Muscle of leg (tissue), 11 donors: Measurements from ENCODE around the gene CNNM2. TPM values are rescaled to one million over a fixed set of nuclear protein-coding genes. Genes with fewer than 3 reads are reported as not detected.

Source experiments
- DNase-seq: peaks from one replicate; pipeline ENCODE4 v3.0.0; 2013
- H3K27ac ChIP-seq: one replicate; pipeline ENCODE4 v1.5.1; 2013; ENCODE audit warnings: mild to moderate bottlenecking, low read length, control low read depth
- H3K27me3 ChIP-seq: one replicate; pipeline ENCODE4 v1.6.1; 2013; ENCODE audit warnings: low read length; ENCODE audit not compliant: control insufficient read depth, insufficient read depth
- H3K36me3 ChIP-seq: one replicate; pipeline ENCODE4 v1.6.1; 2013; ENCODE audit warnings: low read length; ENCODE audit not compliant: control insufficient read depth, insufficient read depth
- H3K4me1 ChIP-seq: one replicate; pipeline ENCODE4 v1.6.1; 2013; ENCODE audit warnings: low read length; ENCODE audit not compliant: control insufficient read depth, insufficient read depth
- H3K4me3 ChIP-seq: one replicate; pipeline ENCODE4 v1.5.1; 2013; ENCODE audit warnings: low read length, control low read depth
- H3K9me3 ChIP-seq: replicated peaks from 2 replicates; pipeline ENCODE4 v1.6.1; 2013; ENCODE audit warnings: low read depth, low read length; ENCODE audit not compliant: control insufficient read depth
- WGBS: methylation state at CpG from one replicate; pipeline ENCODE4 v1.1.5; 2013; ENCODE audit warnings: missing lambda C conversion rate; ENCODE audit not compliant: insufficient coverage; 5-methylcytosine and 5-hydroxymethylcytosine counted together
- polyA plus RNA-seq, 8 donors: library from polyadenylated mRNA; unstranded; fragments of 120-200 nt; gene quantifications; one replicate each; pipeline versions ENCODE4 v1.2.1 to v1.2.3, GENCODE V29; 2013; ENCODE audit warnings: inconsistent platforms in 1 of 8, low replicate concordance in 1 of 8; ENCODE audit not compliant: insufficient read length in 8 of 8, insufficient read depth in 1 of 8
- total RNA-seq: library from RNA; stranded (reverse); fragments of 120-200 nt; gene quantifications from one replicate; pipeline ENCODE4 v1.2.4, GENCODE V29; 2013

The CNNM2 gene
- total and polyA plus RNA-seq, 9 donors = 2.0 to 4.2 (median 3.5) TPM

DNA sequence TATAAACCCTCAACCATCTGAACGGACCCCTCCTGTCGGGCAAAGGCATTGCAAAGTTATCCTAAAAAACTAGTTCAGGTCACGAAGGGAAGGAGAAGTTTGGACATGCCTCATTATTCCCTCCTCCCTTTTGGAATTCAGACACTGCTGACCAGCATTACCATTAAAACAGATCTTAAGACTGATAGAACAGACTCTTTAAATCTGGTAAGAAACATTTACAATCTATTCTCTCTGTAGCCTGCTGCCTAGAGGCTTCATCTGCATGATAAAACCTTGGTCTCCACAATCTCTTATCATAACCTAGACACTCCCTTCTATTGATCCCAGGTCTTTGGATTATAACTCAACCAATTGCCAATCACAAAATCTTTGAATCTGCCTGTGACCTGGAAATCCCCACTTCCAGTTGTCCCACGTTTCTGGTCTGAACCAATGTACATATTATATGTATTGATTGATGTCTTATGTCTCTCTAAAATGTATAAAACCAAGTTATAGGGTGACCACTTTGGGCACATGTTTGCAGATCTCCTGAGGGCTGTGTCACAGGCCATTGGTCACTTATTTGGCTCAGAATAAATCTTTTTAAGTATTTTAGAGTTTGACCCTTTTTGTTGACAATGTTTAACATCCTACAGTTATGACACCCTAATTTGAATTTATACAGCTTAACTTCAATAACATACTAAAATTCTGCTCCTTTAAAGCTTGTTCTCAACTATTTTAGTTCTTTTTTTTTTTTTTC, 23.5 kb upstream of the CNNM2 start:
- Histone ChIP-seq H3K27ac (no peak overlapping the region), H3K36me3 (peaks cover 6% of the 10 kb centered on the region), H3K4me1 (no peaks in the 10 kb centered on the region), H3K9me3 (no peaks in the 10 kb centered on the region), H3K27me3 (no peaks in the 10 kb centered on the region), H3K4me3 (no peak overlapping the region)
- 86% methylated on average over 2 of the region's 4 CpGs for WGBS
- no peak for DNase-seq

DNA sequence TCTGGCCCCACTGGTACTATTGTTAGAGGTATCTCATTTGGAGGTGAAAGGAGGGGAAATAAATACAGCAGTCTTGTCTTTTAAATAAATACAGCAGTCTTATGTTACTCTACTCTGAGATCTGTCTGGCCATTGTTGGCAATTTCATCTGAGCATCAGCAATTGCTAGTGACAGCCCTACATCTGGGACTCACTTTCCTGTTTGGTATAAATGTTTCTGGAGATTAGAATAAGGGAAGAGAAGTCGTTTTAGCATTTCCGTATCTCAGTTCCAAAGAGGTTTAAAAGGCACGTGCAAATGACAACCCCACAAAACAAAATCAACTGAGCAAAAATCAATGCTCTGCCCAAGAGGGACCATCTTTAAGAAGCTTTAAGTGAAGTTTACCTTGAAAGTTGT, 18.1 kb upstream of the CNNM2 start:
- Histone ChIP-seq H3K4me3 (no peak overlapping the region), H3K9me3 (no peaks in the 10 kb centered on the region), H3K27me3 (no peaks in the 10 kb centered on the region), H3K4me1 (no peaks in the 10 kb centered on the region), H3K36me3 (peaks cover 3% of the 10 kb centered on the region), H3K27ac (no peak overlapping the region)
- no peak for DNase-seq
- no CpG with 5 or more reads among the region's 3 CpGs for WGBS

DNA sequence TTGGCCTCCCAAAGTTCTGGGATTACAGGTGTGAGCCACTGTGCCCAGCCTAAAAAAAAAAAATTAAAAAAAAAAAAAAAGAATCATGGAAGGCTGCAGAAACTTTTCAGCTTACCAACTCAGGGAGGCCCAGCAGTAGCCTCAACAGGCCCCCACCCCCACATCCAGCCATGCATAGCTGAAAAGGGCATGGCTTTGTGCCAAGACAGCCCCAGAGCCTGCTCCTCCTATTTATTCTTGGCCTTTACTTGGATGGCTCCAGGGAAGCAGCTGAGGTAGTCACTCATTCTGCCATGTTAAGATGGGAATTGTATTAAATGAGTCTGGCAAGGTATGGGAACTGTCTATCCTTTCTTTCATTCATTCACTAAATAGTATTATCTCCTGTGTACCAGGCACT, 13.7 kb upstream of the CNNM2 start:
- H3K9me3 ChIP-seq = no peaks in the 10 kb centered on the region
- no peaks in the 10 kb centered on the region for H3K36me3 ChIP-seq
- no peaks in the 10 kb centered on the region for H3K27me3 ChIP-seq
- peak; percentile 39 for DNase-seq
- H3K27ac ChIP-seq = no peak overlapping the region
- no peaks in the 10 kb centered on the region for H3K4me1 ChIP-seq
- no peak overlapping the region for H3K4me3 ChIP-seq

DNA sequence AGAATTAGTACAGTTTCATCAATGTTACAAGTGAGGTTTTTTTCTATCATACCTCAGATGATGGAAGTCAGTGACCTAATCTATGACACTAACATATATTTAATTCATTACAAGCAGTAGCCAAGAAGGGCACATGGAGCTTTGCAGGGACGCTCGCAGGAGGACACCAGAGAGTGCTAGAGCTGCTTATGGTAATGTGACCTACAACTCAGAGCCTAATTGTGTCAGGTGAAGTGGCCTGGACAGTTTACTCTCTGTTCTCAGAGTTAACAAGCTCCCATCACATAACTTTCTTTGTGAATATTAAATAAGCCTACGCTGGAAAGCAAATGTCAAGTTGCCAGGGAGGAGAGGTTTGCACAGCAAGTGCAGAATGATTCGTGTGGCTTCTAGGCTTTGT, 11.6 kb upstream of the CNNM2 start:
- Histone ChIP-seq H3K27me3 (no peaks in the 10 kb centered on the region), H3K27ac (no peak overlapping the region), H3K4me3 (no peak overlapping the region), H3K4me1 (no peaks in the 10 kb centered on the region), H3K9me3 (no peaks in the 10 kb centered on the region), H3K36me3 (no peaks in the 10 kb centered on the region)
- DNase-seq = no peak
- WGBS = no CpG with 5 or more reads among the region's 4 CpGs

DNA sequence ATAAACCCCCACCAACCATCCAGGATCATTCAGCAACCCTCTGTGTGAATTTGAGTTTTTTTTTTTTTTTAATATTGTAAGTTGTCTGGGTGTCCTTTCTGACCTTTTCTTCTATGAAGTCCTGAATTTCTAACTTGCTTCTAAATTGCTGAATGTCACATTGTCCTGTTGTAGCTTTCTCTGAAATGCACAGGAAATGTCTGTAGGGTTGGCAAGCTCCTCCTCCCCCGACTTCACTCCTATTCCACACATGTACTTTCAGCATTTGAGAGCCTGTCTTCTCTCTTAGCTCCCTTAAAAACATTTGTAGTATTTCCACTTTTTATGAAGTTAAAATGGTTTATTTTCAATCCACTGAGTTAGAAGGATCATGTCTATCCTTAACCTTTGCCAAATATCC, 3.3 kb upstream of the CNNM2 start:
- H3K36me3 ChIP-seq = no peaks in the 10 kb centered on the region
- H3K4me3 ChIP-seq = no peak overlapping the region
- peaks cover 10% of the 10 kb centered on the region for H3K27me3 ChIP-seq
- H3K27ac ChIP-seq = no peak overlapping the region
- H3K9me3 ChIP-seq = no peaks in the 10 kb centered on the region
- WGBS = no CpG with 5 or more reads among the region's 1 CpG
- H3K4me1 ChIP-seq = peaks cover 17% of the 10 kb centered on the region
- no peak for DNase-seq

DNA sequence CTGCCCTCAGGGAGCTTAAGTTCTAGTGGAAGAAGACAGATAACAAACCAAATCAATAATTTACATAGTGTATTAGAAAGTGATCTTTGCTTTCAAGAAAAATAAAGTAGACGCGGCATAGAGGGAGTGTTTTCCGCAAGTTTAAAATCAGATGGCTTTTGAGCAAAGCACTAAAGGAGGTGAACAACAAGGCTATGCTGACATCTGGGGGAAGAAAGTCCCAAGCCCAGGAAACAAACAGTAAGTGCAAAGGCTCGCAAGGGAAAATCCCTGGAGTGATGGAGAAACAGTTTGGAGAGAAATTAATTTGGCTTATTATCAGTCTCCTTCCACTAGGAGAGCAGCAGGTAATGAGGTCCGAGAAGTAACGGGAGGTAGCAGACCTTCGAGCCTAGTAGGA, 1.9 kb upstream of the CNNM2 start:
- WGBS = 77% methylated on average over 5 of the region's 7 CpGs
- H3K9me3 ChIP-seq = no peaks in the 10 kb centered on the region
- H3K4me1 ChIP-seq = peaks cover 22% of the 10 kb centered on the region
- no peak overlapping the region for H3K4me3 ChIP-seq
- H3K36me3 ChIP-seq = no peaks in the 10 kb centered on the region
- H3K27me3 ChIP-seq = peaks cover 11% of the 10 kb centered on the region
- DNase-seq = no peak
- H3K27ac ChIP-seq = no peak overlapping the region

DNA sequence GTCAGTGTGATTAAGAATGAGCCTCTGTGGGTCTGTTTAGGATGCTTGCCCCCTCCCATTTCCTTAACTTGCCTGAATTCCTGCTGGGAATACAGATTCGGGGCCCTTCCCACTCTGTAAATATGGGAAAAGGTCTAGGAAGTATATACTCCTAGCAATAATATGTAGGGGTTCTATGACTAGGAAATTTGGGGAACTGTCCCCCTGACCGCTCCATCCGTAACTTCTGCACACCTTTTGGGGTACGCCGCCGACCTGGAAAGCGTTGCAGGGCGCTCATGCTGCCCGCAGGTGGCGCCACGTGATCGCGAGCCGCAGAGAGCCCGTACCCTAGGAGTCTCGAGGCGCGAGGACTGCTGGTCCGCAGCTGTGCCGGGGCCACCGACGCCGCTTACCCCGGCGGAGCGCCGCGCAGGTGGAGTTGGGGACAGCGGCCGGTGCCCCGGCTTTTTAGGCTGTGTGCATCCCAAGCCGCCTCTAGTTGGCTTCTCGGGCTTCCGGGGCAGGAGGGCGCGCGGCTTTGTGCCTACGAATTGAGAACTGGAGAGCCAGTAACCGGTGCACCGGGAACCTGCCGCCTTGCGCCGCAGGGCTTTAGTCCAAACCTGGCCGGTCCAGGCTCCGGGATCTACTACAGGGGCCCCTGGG, 656 bp upstream of the CNNM2 start:
- DNase-seq = peak; percentile 85

DNA sequence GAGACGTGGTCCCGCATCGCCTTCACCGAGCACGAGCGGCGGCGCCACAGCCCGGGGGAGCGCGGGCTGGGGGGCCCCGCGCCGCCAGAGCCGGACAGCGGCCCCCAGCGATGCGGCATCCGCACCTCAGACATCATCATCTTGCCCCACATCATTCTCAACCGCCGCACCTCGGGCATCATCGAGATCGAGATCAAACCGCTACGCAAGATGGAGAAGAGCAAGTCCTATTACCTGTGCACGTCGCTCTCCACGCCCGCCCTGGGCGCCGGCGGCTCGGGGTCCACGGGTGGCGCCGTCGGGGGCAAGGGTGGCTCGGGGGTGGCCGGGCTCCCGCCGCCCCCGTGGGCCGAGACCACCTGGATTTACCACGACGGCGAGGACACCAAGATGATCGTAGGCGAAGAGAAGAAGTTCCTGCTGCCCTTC, 737 bp downstream of the CNNM2 start:
- WGBS = 0% methylated on average over 49 of the region's 49 CpGs

More for the DNA sequence above, 656 bp upstream of the CNNM2 start:
- under 1% methylated on average over 44 of the region's 45 CpGs for WGBS
- H3K4me3 ChIP-seq = peak overlapping the region; percentile 97
- peaks cover 11% of the 10 kb centered on the region for H3K27me3 ChIP-seq
- H3K4me1 ChIP-seq = peaks cover 22% of the 10 kb centered on the region
- peak overlapping the region; percentile 94 for H3K27ac ChIP-seq
- no peaks in the 10 kb centered on the region for H3K36me3 ChIP-seq
- no peaks in the 10 kb centered on the region for H3K9me3 ChIP-seq

DNA sequence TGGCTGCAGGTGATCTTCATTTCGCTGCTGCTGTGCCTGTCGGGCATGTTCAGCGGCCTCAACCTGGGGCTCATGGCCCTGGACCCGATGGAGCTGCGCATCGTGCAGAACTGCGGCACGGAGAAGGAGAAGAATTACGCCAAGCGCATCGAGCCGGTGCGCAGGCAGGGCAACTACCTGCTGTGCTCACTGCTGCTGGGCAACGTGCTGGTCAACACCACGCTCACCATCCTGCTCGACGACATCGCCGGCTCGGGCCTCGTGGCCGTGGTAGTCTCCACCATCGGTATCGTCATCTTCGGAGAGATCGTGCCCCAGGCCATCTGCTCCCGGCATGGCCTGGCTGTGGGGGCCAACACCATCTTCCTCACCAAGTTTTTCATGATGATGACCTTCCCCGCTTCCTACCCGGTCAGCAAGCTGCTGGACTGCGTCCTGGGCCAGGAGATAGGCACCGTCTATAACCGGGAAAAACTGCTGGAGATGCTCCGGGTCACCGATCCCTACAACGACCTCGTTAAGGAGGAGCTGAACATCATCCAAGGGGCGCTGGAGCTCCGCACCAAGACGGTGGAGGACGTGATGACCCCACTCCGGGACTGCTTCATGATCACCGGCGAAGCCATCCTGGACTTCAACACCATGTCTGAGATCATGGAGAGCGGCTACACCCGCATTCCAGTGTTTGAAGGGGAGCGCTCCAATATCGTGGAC, 1.3 kb downstream of the CNNM2 start:
- H3K27ac ChIP-seq = no peak overlapping the region
- DNase-seq = peak; percentile 9
- H3K4me1 ChIP-seq = peaks cover 22% of the 10 kb centered on the region
- no peaks in the 10 kb centered on the region for H3K36me3 ChIP-seq
- H3K4me3 ChIP-seq = peak overlapping the region; percentile 97
- no peaks in the 10 kb centered on the region for H3K9me3 ChIP-seq
- peaks cover 11% of the 10 kb centered on the region for H3K27me3 ChIP-seq
- 8% methylated on average over 46 of the region's 47 CpGs for WGBS

More for the DNA sequence above, 737 bp downstream of the CNNM2 start:
- Histone ChIP-seq H3K4me3 (peak overlapping the region; percentile 97), H3K9me3 (no peaks in the 10 kb centered on the region), H3K27ac (no peak overlapping the region), H3K4me1 (peaks cover 22% of the 10 kb centered on the region), H3K36me3 (no peaks in the 10 kb centered on the region), H3K27me3 (peaks cover 11% of the 10 kb centered on the region)
- DNase-seq = peak; percentile 27

DNA sequence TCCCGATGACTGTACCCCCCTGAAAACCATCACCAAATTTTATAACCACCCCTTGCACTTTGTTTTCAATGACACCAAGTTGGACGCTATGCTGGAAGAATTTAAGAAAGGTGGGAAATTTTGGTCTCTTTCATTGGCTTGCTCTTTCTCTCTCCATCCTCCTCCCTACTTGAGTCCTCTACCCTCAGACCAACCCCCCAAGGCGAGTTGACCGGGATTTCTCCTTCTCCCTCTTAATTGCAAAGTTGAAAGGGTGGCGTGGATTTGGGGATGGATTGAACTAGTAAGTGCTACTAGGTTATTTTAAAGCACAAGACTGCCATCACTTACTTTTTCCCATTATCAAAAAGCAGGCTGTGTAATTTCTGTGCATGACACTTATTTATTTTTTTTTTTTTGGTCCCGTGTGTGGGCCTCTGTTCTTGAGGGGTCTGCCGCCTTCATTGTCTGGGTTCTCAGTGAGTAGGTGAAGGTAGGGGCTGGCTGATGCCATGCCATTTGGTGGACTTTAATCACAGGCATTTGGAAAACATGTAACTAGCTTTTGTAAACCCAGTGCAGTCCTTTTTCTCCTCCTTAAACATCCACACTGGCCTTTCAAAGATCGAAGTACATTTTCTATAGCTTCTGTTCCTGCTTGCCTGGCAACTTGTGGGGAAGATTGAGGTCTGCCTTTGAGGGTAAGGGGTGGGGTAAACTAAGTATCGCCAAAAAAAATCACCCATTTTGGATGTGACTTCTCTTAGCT, 2.1 kb downstream of the CNNM2 start:
- no peak for DNase-seq
- H3K27ac ChIP-seq = no peak overlapping the region
- no peaks in the 10 kb centered on the region for H3K36me3 ChIP-seq
- peaks cover 11% of the 10 kb centered on the region for H3K27me3 ChIP-seq
- WGBS = 57% methylated on average over 1 of the region's 9 CpGs
- peaks cover 22% of the 10 kb centered on the region for H3K4me1 ChIP-seq
- H3K4me3 ChIP-seq = no peak overlapping the region
- no peaks in the 10 kb centered on the region for H3K9me3 ChIP-seq
